Activated CD8-positive, alpha-beta T cell treated with anti-CD3 and anti-CD28 coated beads for 36 hours (primary cell): Measurements from ENCODE around the gene ATOH8. TPM values are rescaled to one million over a fixed set of nuclear protein-coding genes. Genes with fewer than 3 reads are reported as not detected.

Experiments used
- ATAC-seq: fragments of 200-7000 bp; cut with Tn5 transposase; one replicate; pipeline ENCODE4 v1.10.0; 2021; ENCODE audit warnings: mild to moderate bottlenecking, moderate library complexity
- CTCF ChIA-PET: fragments of 350-600 bp; sonication (Branson Sonifier 250); formaldehyde crosslinking; loops from one replicate; lab custom pipeline; 2021; ENCODE audit warnings: antibody characterized with exemption; lab: Charles Lee
- POLR2A ChIA-PET: fragments of 350-600 bp; sonication (Branson Sonifier 250); formaldehyde crosslinking; loops from one replicate; lab custom pipeline; 2021; ENCODE audit warnings: antibody characterized with exemption; lab: Charles Lee
- DNase-seq: peaks from one replicate; pipeline ENCODE4 v3.0.0-alpha.2; 2020
- H3K27ac Mint-ChIP-seq: one replicate; pipeline ENCODE4 v1.8.0; 2021; ENCODE audit warnings: mild to moderate bottlenecking, mixed read lengths
- H3K27me3 Mint-ChIP-seq: one replicate; pipeline ENCODE4 v1.8.0; 2021; ENCODE audit warnings: mixed read lengths
- H3K36me3 Mint-ChIP-seq: one replicate; pipeline ENCODE4 v1.8.0; 2021; ENCODE audit warnings: low read depth, mixed read lengths
- H3K4me1 Mint-ChIP-seq: one replicate; pipeline ENCODE4 v1.8.0; 2021; ENCODE audit warnings: low read depth, mixed read lengths
- H3K4me3 Mint-ChIP-seq: one replicate; pipeline ENCODE4 v1.8.0; 2021; ENCODE audit warnings: mild to moderate bottlenecking, moderate library complexity, mixed read lengths
- H3K9me3 Mint-ChIP-seq: one replicate; pipeline ENCODE4 v1.8.0; 2021; ENCODE audit warnings: mixed read lengths
- intact Hi-C: fragments of 100-400 bp; cut with micrococcal nuclease; formaldehyde crosslinking; loops from one replicate; pipeline ENCODE4 v1.10.0; 2022
- total RNA-seq, 2 experiments: library from RNA; stranded (reverse); gene quantifications; one replicate each; pipeline ENCODE4 v1.2.3, GENCODE V29; 2021
- TF ChIP-seq, protein P1 (sequence below): fragments of 200-600 bp; IDR thresholded peaks from one replicate; pipeline ENCODE4 v1.8.0; 2022; ENCODE audit warnings: antibody characterized with exemption, mild to moderate bottlenecking

Gene ATOH8
- total RNA-seq, 2 experiments from 2014 or later = not detected

DNA sequence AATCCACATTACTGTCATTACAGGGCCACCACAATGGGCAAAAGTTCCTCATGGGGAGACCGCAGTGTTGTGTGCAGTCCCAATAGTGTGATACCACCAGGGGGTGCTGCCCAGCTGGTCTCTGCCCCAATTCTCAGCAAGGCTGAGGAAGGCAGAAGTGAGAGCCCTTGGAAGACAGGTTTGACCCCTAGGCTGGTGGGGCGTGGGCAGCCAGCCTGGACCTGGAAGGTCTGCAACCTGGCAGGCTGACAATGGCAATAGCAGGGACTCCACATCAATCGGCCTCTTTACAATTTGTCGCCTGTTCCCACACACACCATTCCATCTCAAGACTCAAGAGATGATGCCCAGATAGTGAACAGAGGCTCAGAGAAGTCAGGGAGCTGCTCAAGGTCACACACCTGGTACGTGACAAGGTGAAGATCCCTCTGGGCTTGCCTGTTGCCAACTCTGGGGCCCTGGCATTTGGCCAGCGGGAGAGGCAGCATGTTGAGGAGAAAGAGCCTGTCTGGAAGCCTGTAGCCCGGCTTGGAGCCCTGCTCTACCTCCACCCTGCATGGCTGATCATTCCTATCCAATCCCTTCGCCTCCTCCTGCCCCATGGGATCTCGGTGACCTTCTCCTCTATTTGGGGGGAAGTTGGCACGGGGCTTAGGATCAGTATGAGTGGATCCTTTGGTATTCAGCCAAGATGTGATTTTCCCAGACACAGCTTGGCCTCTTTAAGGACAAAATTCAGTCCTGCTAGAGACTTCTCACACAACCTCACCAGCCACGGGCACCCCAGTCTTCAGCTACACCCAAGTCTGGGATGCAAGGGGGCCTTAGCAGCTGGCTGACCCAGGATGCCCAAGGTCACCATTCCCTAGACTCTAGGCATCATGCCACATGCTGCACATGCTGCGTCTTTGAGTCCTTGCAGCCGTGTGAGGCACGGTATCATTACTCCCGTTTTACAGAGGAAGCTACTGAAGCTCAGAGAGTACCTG lies 2.9 kb upstream of the ATOH8 start:
- peak; percentile 79 for DNase-seq
- CTCF ChIA-PET = interaction anchor here (0.8 to 6.2 kb wide), 27 partner anchors 10 to 120 kb away, joined by 3 to 76 read pairs (median 5); no protein-coding TSS in a partner anchor
- Mint-ChIP-seq H3K36me3 (no peaks in the 10 kb centered on the region), H3K27ac (no peak overlapping the region), H3K4me3 (no peak overlapping the region), H3K9me3 (no peaks in the 10 kb centered on the region), H3K27me3 (peaks cover 39% of the 10 kb centered on the region), H3K4me1 (peaks cover 16% of the 10 kb centered on the region)
- ATAC-seq = peak; percentile 61
- POLR2A ChIA-PET = interaction anchor here (1.1 kb wide), 1 partner anchor 65 kb away, joined by 3 read pairs; no protein-coding TSS in a partner anchor
- intact Hi-C loops = loop anchor here (1.0 kb wide), 1 partner anchor 63 kb away; no protein-coding TSS in a partner anchor
- TF ChIP-seq, protein P1, sequence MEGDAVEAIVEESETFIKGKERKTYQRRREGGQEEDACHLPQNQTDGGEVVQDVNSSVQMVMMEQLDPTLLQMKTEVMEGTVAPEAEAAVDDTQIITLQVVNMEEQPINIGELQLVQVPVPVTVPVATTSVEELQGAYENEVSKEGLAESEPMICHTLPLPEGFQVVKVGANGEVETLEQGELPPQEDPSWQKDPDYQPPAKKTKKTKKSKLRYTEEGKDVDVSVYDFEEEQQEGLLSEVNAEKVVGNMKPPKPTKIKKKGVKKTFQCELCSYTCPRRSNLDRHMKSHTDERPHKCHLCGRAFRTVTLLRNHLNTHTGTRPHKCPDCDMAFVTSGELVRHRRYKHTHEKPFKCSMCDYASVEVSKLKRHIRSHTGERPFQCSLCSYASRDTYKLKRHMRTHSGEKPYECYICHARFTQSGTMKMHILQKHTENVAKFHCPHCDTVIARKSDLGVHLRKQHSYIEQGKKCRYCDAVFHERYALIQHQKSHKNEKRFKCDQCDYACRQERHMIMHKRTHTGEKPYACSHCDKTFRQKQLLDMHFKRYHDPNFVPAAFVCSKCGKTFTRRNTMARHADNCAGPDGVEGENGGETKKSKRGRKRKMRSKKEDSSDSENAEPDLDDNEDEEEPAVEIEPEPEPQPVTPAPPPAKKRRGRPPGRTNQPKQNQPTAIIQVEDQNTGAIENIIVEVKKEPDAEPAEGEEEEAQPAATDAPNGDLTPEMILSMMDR = peak; percentile 75

DNA sequence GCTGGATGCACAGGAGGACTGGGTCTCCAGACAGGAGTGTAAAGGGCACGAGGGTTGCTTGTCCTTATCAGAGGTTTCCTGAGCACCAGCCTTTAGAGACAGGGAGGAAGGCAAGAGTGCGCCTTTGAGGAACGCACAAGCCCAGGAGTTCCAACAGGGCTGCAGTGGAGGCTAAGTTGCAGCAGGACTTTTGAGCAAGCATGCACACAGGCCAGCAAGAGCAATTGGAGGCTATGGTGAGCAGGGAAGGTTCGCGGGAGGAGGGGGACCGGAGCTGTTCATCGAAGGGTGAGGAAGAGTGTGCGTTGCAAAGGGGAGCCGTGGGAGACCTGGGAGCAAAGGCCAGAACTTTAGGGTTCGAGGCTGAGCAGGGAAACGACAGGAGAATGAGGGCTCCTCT lies 2.2 kb upstream of the ATOH8 start:
- CTCF ChIA-PET = interaction anchor here (0.9 to 6.2 kb wide), 18 partner anchors 9 to 120 kb away, joined by 3 to 76 read pairs (median 5); no protein-coding TSS in a partner anchor
- ATAC-seq (no peak), DNase-seq (no peak)
- H3K27me3 Mint-ChIP-seq = peaks cover 45% of the 10 kb centered on the region
- peaks cover 17% of the 10 kb centered on the region for H3K4me1 Mint-ChIP-seq
- no peak overlapping the region for H3K27ac Mint-ChIP-seq
- no peaks in the 10 kb centered on the region for H3K9me3 Mint-ChIP-seq
- H3K36me3 Mint-ChIP-seq = no peaks in the 10 kb centered on the region
- TF ChIP-seq, protein P1 = no peak
- no peak overlapping the region for H3K4me3 Mint-ChIP-seq
- POLR2A ChIA-PET = no interaction called here
- intact Hi-C loops = no loop called here

- CTCF ChIA-PET = interaction anchor here (0.8 to 6.2 kb wide), 9 partner anchors 8 to 326 kb away, joined by 3 to 76 read pairs (median 5); no protein-coding TSS in a partner anchor
- peaks cover 51% of the 10 kb centered on the region for H3K27me3 Mint-ChIP-seq
Measured at GRCh38 chr2:85753035-85753524, 711 bp upstream of the ATOH8 start.

DNA sequence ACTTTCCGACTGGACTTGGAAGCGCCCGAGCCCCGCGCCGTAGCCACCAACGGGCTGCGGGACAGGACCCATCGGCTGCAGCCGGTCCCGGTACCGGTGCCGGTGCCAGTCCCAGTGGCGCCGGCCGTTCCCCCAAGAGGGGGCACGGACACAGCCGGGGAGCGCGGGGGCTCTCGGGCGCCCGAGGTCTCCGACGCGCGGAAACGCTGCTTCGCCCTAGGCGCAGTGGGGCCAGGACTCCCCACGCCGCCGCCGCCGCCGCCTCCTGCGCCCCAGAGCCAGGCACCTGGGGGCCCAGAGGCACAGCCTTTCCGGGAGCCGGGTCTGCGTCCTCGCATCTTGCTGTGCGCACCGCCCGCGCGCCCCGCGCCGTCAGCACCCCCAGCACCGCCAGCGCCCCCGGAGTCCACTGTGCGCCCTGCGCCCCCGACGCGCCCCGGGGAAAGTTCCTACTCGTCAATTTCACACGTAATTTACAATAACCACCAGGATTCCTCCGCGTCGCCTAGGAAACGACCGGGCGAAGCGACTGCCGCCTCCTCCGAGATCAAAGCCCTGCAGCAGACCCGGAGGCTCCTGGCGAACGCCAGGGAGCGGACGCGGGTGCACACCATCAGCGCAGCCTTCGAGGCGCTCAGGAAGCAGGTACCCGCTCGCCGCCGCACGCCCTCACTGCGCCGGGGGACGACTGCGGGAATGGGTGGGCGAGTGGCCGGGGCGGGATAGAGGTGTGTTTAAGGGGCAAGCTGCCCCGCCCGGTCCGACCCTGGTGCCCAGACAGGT lies 713 bp downstream of the ATOH8 start:
- DNase-seq = peak; percentile 64
- intact Hi-C loops = no loop called here
- CTCF ChIA-PET = interaction anchor here (1.0 to 6.2 kb wide), 3 partner anchors 9 to 58 kb away, joined by 3 to 76 read pairs (median 13); no protein-coding TSS in a partner anchor
- peak overlapping the region; percentile 60 for H3K4me3 Mint-ChIP-seq
- POLR2A ChIA-PET = no interaction called here
- no peak overlapping the region for H3K27ac Mint-ChIP-seq
- peaks cover 54% of the 10 kb centered on the region for H3K27me3 Mint-ChIP-seq
- TF ChIP-seq, protein P1 = no peak
- ATAC-seq = peak; percentile 50
- H3K36me3 Mint-ChIP-seq = no peaks in the 10 kb centered on the region
- no peaks in the 10 kb centered on the region for H3K9me3 Mint-ChIP-seq
- H3K4me1 Mint-ChIP-seq = peaks cover 17% of the 10 kb centered on the region

More at GRCh38 chr2:85753035-85753524, 711 bp upstream of the ATOH8 start:
- peaks cover 17% of the 10 kb centered on the region for H3K4me1 Mint-ChIP-seq
- H3K27ac Mint-ChIP-seq = no peak overlapping the region
- no peaks in the 10 kb centered on the region for H3K9me3 Mint-ChIP-seq
- TF ChIP-seq, protein P1 = no peak
- no peak for DNase-seq
- intact Hi-C loops = no loop called here
- ATAC-seq = no peak
- H3K4me3 Mint-ChIP-seq = no peak overlapping the region
- POLR2A ChIA-PET = interaction anchor here (0.8 kb wide), 1 partner anchor 88 kb away, joined by 3 read pairs; no protein-coding TSS in a partner anchor
- H3K36me3 Mint-ChIP-seq = no peaks in the 10 kb centered on the region
